SK-N-SH (cell line): Measurements from ENCODE around the gene ASB14. TPM values are rescaled to one million over a fixed set of nuclear protein-coding genes. Genes with fewer than 3 reads are reported as not detected.

Source experiments
- CTCF ChIA-PET: fragments of 300-600, 350-600 bp; formaldehyde crosslinking; extraction: SDS; loops from one replicate; lab custom pipeline; 2021; lab: Yijun Ruan, JAX
- POLR2A ChIA-PET: fragments of 350-600 bp; sonication (Branson Sonifier 250); formaldehyde crosslinking; extraction: SDS; loops from one replicate; lab custom pipeline; 2020; ENCODE audit warnings: antibody characterized with exemption, inconsistent platforms; lab: Yijun Ruan, JAX
- DNase-seq: peaks from one replicate; pipeline ENCODE4 v3.0.0; 2012
- H2AFZ ChIP-seq: fragments of 200-600 bp; sonication (generic); 2 replicates; pipeline ENCODE4 v1.8.1; 2016; ENCODE audit warnings: antibody characterized with exemption, mild to moderate bottlenecking, low read depth
- H3F3A ChIP-seq: fragments of 200-600 bp; sonication (generic); replicated peaks from 2 replicates; pipeline ENCODE3; 2016; ENCODE audit warnings: antibody characterized with exemption, mild to moderate bottlenecking; ENCODE audit not compliant: insufficient read depth
- H3K27ac ChIP-seq, 2 experiments: fragments of 200-500 bp in 1 of 2; fragments of 200-600 bp in 1 of 2; sonication (Bioruptor generic) in 1 of 2; sonication (generic), shearing (Covaris generic) in 1 of 2; 2 replicates each; pipeline versions ENCODE4 v1.5.1 to v1.6.1; 2014 to 2016; ENCODE audit warnings: low read depth in 2 of 2, inconsistent platforms in 1 of 2, low read length in 1 of 2, mild to moderate bottlenecking in 1 of 2, mixed read lengths in 1 of 2
- H3K27me3 ChIP-seq: fragments of 200-600 bp; sonication (generic), shearing (Covaris generic); 2 replicates; pipeline ENCODE4 v1.6.1; 2016; ENCODE audit warnings: mixed run types; ENCODE audit not compliant: insufficient read depth
- H3K36me3 ChIP-seq, 2 experiments: fragments of 200-500 bp in 1 of 2; fragments of 200-600 bp in 1 of 2; sonication (Bioruptor generic) in 1 of 2; sonication (generic) in 1 of 2; replicated peaks in 1 of 2; 2 replicates each; pipeline versions ENCODE3 to v1.5.1; 2014 to 2016; ENCODE audit warnings: low read length in 1 of 2, mild to moderate bottlenecking in 1 of 2; ENCODE audit not compliant: insufficient read depth in 2 of 2, control insufficient read depth in 1 of 2
- H3K4me1 ChIP-seq, 2 experiments: fragments of 200-500 bp in 1 of 2; fragments of 200-600 bp in 1 of 2; sonication (Bioruptor generic) in 1 of 2; sonication (generic), shearing (Covaris generic) in 1 of 2; 2 replicates each; pipeline versions ENCODE4 v1.5.1 to v1.6.1; 2014 to 2016; ENCODE audit warnings: low read depth in 1 of 2, low read length in 1 of 2, mixed run types in 1 of 2; ENCODE audit not compliant: insufficient read depth in 2 of 2, control insufficient read depth in 1 of 2
- H3K4me2 ChIP-seq: fragments of 200-600 bp; sonication (generic), shearing (Covaris generic); 2 replicates; pipeline ENCODE4 v1.6.1; 2017; ENCODE audit warnings: mixed run types
- H3K4me3 ChIP-seq, 2 experiments: fragments of 200-500 bp in 1 of 2; fragments of 200-600 bp in 1 of 2; sonication (Bioruptor generic) in 1 of 2; sonication (generic), shearing (Covaris generic) in 1 of 2; 2 replicates each; pipeline versions ENCODE4 v1.5.1 to v1.8.1; 2014 to 2016; ENCODE audit warnings: low read depth in 2 of 2, inconsistent platforms in 1 of 2, low read length in 1 of 2, mild to moderate bottlenecking in 1 of 2, mixed read lengths in 1 of 2, moderate library complexity in 1 of 2
- H3K79me2 ChIP-seq: fragments of 200-600 bp; sonication (generic); 2 replicates; pipeline ENCODE4 v1.8.1; 2017; ENCODE audit warnings: mild to moderate bottlenecking; ENCODE audit not compliant: insufficient read depth
- H3K9ac ChIP-seq: fragments of 200-600 bp; sonication (generic); 2 replicates; pipeline ENCODE4 v1.6.1; 2017; ENCODE audit warnings: mixed run types
- H3K9me2 ChIP-seq: fragments of 200-600 bp; sonication (generic); 2 replicates; pipeline ENCODE4 v1.6.1; 2017; ENCODE audit warnings: mixed run types
- H3K9me3 ChIP-seq: fragments of 200-600 bp; sonication (generic); 2 replicates; pipeline ENCODE4 v1.6.1; 2017; ENCODE audit warnings: mixed run types, mild to moderate bottlenecking, moderate library complexity
- H4K20me1 ChIP-seq: fragments of 200-600 bp; sonication (generic); 2 replicates; pipeline ENCODE4 v1.6.1; 2017; ENCODE audit warnings: mild to moderate bottlenecking, mixed run types; ENCODE audit not compliant: insufficient read depth
- FOSL2 ChIP-seq: IDR thresholded peaks from 2 replicates; pipeline ENCODE4 v1.4.0; 2012; ENCODE audit warnings: low read depth, mild to moderate bottlenecking, moderate library complexity, borderline replicate concordance
- FOXJ3 ChIP-seq: sonication (generic); formaldehyde crosslinking; IDR thresholded peaks from 2 replicates; pipeline ENCODE4 v1.5.1; 2020; ENCODE audit warnings: mild to moderate bottlenecking, missing genetic modification reagents
- FOXM1 ChIP-seq: IDR thresholded peaks from 2 replicates; pipeline ENCODE4 v1.4.0; 2012; ENCODE audit warnings: low read depth, mild to moderate bottlenecking
- GABPA ChIP-seq: IDR thresholded peaks from 2 replicates; pipeline ENCODE4 v1.4.0; 2012; ENCODE audit warnings: low read depth, mild to moderate bottlenecking
- GATA2 ChIP-seq: sonication (generic); formaldehyde crosslinking; IDR thresholded peaks from 2 replicates; pipeline ENCODE4 v1.5.0; 2020; ENCODE audit warnings: mild to moderate bottlenecking, missing genetic modification reagents
- JUND ChIP-seq: IDR thresholded peaks from 2 replicates; pipeline ENCODE4 v1.4.0; 2012
- MEF2A ChIP-seq: IDR thresholded peaks from 2 replicates; pipeline ENCODE4 v1.4.0; 2012; ENCODE audit warnings: low read depth, borderline replicate concordance
- MXI1 ChIP-seq: IDR thresholded peaks from 2 replicates; pipeline ENCODE4 v1.6.1; 2012; ENCODE audit warnings: mild to moderate bottlenecking, low read depth, low read length, improper control_type of control experiment
- NRF1 ChIP-seq: IDR thresholded peaks from 2 replicates; pipeline ENCODE4 v1.6.1; 2012; ENCODE audit warnings: low read depth, mild to moderate bottlenecking, low read length
- RAD21 ChIP-seq: IDR thresholded peaks from 2 replicates; pipeline ENCODE4 v1.6.1; 2012; ENCODE audit warnings: mild to moderate bottlenecking, low read length
- WGBS: methylation state at CpG from one replicate; pipeline ENCODE4 v1.1.6; 2017; ENCODE audit warnings: low lambda C conversion rate; 5-methylcytosine and 5-hydroxymethylcytosine counted together
- polyA plus RNA-seq, 3 experiments: library from polyadenylated mRNA; depleted of rRNA; stranded (reverse); fragments of >200 nt; gene quantifications; 2 replicates each; pipeline ENCODE4 v1.2.3, GENCODE V29; 2012
- TF ChIP-seq, protein P1 (sequence below): fragments of 150-350 bp; IDR thresholded peaks from 2 replicates; pipeline ENCODE4 v1.6.1; 2017; ENCODE audit warnings: antibody characterized with exemption, low read length, low read depth, borderline replicate concordance
- TF ChIP-seq, protein P2 (sequence below): IDR thresholded peaks from 2 replicates; pipeline ENCODE4 v1.4.0; 2012; ENCODE audit warnings: low read depth

ASB14 gene
- polyA plus RNA-seq, 1 of the 3 experiments (the other 2 are of a cell fraction): not detected

DNA sequence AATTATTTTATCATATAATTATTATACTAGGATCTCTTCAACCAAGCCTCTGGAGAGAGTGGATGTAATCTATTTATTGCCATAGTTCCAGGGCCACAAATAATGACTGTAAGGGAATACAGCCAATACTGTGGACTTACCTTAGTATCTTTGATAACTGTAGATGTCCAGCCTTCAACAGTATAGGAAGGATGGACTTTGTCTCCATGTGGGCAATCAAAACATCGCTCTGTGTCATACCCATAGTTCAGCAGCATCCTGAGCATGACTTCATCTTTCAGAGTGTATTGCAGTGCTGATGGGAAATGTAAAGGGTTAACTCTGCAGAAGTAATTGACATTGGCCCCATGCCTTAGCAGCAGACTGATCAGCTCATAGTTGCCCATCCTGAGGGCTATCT is 14.2 kb downstream of the ASB14 start:
- POLR2A ChIA-PET: no interaction called here
- no peaks in the 10 kb centered on the region for H3K9me2 ChIP-seq

DNA sequence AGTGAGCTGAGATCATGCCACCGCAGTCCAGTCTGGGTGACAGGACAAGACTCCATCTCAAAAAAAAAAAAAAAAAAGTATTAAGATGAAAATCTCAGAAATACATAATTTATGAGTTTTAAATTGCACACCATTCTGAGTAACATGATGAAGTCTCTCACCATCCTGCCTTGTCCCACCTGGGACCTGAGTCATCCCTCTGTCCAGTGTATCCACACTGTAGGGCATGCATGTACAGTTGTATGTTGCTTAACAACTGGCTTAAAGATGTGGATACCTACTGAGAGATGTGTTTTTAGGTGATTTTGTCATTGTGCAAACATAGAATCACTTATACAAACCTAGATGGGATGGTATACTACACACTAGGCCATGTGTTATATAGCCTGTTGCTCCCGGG is 17.1 kb downstream of the ASB14 start:
- no peak overlapping the region for H3K27ac ChIP-seq
- no peaks in the 10 kb centered on the region for H3K9me3 ChIP-seq
- H3F3A ChIP-seq: no peaks in the 10 kb centered on the region
- H3K79me2 ChIP-seq: no peaks in the 10 kb centered on the region; the same call in 1 of the 2 replicates
- no peaks in the 10 kb centered on the region for H3K4me1 ChIP-seq
- no peak overlapping the region for H3K4me3 ChIP-seq
- H3K27me3 ChIP-seq: no peaks in the 10 kb centered on the region
- no peaks in the 10 kb centered on the region for H4K20me1 ChIP-seq
- H3K9me2 ChIP-seq: no peaks in the 10 kb centered on the region
- TF ChIP-seq RAD21 (no peak), GABPA (no peak), FOXM1 (no peak), NRF1 (no peak), GATA2 (CRISPR knock-in tag) (no peak), JUND (no peak), MXI1 (no peak), FOSL2 (no peak), FOXJ3 (CRISPR knock-in tag) (no peak)
- TF ChIP-seq, protein P1, sequence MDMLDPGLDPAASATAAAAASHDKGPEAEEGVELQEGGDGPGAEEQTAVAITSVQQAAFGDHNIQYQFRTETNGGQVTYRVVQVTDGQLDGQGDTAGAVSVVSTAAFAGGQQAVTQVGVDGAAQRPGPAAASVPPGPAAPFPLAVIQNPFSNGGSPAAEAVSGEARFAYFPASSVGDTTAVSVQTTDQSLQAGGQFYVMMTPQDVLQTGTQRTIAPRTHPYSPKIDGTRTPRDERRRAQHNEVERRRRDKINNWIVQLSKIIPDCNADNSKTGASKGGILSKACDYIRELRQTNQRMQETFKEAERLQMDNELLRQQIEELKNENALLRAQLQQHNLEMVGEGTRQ: no peak
- H2AFZ ChIP-seq: no peak overlapping the region
- no peak overlapping the region for H3K4me2 ChIP-seq
- DNase-seq: no peak
- POLR2A ChIA-PET: no interaction called here
- 96% methylated on average over 2 of the region's 2 CpGs for WGBS
- CTCF ChIA-PET: no interaction called here
- peaks cover 27 to 37% of the 10 kb centered on the region in 2 experiments for H3K36me3 ChIP-seq
- H3K9ac ChIP-seq: no peak overlapping the region

More for the DNA sequence above, 14.2 kb downstream of the ASB14 start:
- H3K4me3 ChIP-seq: no peak overlapping the region
- H3K9me3 ChIP-seq: no peaks in the 10 kb centered on the region
- TF ChIP-seq MEF2A: no peak
- TF ChIP-seq, protein P1: no peak
- TF ChIP-seq GABPA: no peak
- TF ChIP-seq, protein P2, sequence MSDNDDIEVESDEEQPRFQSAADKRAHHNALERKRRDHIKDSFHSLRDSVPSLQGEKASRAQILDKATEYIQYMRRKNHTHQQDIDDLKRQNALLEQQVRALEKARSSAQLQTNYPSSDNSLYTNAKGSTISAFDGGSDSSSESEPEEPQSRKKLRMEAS: no peak
- H3K79me2 ChIP-seq: no peaks in the 10 kb centered on the region; the same call in 1 of the 2 replicates
- H2AFZ ChIP-seq: no peak overlapping the region
- no peak overlapping the region for H3K27ac ChIP-seq
- H3K27me3 ChIP-seq: no peaks in the 10 kb centered on the region
- H3K4me1 ChIP-seq: no peaks in the 10 kb centered on the region; a peak in 1 of 4 replicates
- CTCF ChIA-PET: no interaction called here
- H3K9ac ChIP-seq: no peak overlapping the region
- H4K20me1 ChIP-seq: no peaks in the 10 kb centered on the region
- H3K4me2 ChIP-seq: no peak overlapping the region
- peaks cover 6 to 16% of the 10 kb centered on the region in 2 experiments for H3K36me3 ChIP-seq
- DNase-seq: no peak
- 100% methylated on average over 1 of the region's 1 CpG for WGBS
- H3F3A ChIP-seq: no peaks in the 10 kb centered on the region
